Measurements from ENCODE around the gene AGBL4.

DNA sequence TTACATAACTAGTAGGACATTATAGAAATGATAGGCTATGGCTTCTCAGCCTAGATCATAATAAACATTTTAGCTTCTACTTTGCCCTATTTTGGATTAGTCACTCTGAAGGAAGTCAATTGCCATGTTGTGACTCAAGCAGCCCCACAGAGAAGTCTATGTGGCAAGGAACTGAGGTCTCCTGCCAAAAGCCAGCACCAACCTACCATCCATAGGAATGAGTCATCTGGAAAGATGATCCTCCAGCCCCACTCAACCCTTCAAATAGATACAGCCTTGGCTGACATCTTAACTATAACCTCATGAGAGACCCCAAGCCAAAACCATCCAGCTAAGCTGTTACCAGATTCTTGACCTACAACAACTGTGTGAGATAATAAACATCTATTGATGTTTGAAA lies 1170.7 kb downstream of the AGBL4 start:
- no peak for TF ChIP-seq POLR2AphosphoS5 (IDR thresholded peaks at IDR 0.05)
- TF ChIP-seq CTCF (IDR thresholded peaks at IDR 0.05) = no peak
- no peak for TF ChIP-seq EP300 (IDR thresholded peaks at IDR 0.05)
